AG08395 (cell line): ENCODE measurements around the gene OCA2.
"Not testable (repeated sequence)": the region's sequence is repeated elsewhere in the genome, so short reads cannot be mapped to it uniquely, and the experiment has no call there.

ENCODE experiments used
- DNase-seq: peaks from one replicate; pipeline ENCODE4 v3.0.0; 2012; ENCODE audit warnings: mixed read lengths, low spot score

Gene OCA2

DNA sequence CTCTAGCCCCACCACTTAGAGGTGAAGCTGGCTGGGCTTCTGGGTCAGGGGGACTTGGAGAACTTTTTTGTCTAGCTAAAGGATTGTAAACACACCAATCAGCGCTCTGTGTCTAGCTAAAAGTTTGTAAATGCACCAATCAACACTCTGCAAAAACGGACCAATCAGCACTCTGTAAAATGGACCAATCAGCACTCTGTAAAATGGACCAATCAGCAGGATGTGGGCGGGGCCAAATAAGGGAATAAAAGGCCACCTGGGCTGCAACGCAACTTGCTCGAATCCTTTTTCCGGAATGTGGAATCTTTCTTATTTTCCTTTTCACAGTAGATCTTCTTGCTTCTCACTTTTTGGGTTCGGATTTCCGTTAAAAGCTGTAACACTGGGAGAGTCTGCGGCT, 385.3 kb downstream of the OCA2 start:
- not testable (repeated sequence) for DNase-seq

DNA sequence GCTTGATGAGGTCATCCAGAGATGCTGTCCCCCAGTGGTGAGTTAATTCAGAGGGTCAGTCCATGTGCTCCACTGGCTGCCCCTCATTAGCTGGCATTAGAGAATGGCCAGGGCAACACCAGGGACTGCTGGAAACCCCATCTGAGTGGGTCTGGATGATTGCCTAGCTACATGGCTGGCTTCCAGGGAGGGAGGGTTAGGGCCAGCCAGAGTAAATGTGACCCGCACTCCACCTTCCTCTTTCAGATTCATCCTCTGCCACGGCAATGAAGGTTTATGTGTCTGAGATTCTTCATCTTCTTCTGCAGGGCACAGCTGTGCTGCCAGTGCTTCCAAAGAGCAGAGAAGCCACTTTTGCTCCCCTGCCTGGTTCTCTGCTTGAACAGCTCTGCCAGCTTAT, 391.9 kb downstream of the OCA2 start:
- no peak for DNase-seq

DNA sequence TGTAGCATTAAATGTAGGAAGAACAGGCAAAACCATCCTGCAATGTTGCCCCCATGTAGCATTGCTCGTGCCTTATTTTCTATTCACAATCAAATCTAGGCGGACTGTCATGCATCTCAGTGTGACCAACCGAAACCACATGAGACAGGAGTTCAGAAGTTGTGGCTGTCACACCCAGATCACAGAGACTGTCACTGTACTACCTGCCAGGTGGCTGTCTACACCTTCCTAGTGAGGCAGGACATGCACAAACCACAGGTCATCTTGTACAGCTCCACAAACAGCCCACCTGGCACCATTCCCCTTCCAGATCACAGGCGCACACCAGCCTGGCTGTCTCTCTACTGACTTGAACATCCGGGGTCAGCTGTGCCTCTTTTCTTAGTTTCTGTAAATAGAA, 392.8 kb downstream of the OCA2 start:
- DNase-seq, result no peak

DNA sequence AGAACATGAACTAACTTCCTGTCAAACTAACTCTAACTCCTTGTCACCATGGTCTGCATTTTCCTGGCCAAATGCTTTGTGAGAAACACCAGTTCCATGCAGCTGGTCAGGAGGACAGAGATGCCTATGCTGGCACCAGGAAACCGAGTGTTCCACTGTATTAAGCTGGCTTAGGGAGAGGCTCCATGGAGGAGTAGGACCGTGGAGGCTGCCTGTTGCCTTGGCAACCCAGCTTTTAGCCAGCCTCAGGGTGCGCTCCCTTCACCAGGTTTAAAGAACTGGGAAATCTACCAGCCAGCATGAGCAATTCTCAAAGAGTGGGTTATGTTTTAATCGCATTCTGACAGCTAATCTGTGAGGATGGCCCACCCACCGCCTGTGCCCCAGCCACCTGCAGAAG, 394.1 kb downstream of the OCA2 start:
- no peak for DNase-seq
